ELF-1 (cell line): Measurements from ENCODE around the gene CDH23.

Experiments
- DNase-seq: peaks from one replicate; pipeline ENCODE4 v3.0.0-alpha.2; 2016; ENCODE audit warnings: low read depth, low spot score

Gene CDH23

GRCh38 chr10:71369602-71370001, 27.1 kb upstream of the CDH23 start:
- no peak for DNase-seq

GRCh38 chr10:71370031-71370430, 26.7 kb upstream of the CDH23 start:
- no peak for DNase-seq

DNA sequence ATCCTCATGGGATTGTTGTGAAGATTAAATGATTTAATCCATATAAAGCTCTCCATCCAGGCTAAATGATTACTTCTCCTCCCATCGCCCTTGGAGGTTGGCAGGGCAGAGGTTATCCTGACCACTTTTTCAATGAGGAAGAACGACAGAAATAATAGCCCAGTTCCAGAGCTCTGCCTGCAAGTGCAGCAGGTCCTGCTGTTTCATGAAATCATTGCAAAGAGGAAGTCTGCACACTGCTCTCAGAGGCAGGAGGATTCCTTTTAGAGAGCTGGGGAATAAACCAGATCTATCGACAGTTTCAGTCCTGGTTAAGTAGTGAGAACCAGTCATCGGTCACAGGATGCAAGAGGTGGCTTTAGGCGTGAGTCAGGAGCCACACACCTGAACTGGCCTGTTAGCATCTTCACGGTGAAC, 25.0 kb upstream of the CDH23 start:
- no peak for DNase-seq

DNA sequence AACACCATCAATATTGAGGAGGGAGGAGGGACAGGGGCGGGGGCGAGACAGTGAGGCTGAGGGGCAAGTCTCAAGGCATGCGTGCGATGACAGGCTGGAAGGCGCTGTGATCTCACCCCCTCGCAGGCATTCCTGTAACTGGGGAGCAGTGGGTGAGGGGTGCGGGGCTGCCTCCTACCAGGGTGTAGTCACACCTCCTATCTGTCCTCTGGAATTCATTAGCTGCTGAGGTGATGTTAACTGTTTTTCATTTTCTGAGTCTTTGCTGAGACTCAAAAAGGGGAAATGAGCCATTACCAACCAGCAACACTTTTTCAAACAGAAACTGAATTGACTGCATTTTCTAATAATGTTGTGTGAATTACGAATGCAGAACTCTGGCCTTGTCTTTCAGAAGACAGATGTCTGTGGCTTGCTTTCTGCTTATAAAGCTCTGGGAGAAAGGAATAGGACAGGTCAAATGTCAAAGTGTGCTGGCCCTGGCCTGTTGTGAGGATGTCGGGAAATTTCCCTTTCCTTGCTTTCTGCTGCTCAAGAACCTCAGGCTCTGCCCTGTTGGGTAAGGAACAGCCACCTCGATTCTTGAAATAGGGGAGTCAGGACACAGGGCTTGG, 23.7 kb upstream of the CDH23 start:
- DNase-seq: no peak

DNA sequence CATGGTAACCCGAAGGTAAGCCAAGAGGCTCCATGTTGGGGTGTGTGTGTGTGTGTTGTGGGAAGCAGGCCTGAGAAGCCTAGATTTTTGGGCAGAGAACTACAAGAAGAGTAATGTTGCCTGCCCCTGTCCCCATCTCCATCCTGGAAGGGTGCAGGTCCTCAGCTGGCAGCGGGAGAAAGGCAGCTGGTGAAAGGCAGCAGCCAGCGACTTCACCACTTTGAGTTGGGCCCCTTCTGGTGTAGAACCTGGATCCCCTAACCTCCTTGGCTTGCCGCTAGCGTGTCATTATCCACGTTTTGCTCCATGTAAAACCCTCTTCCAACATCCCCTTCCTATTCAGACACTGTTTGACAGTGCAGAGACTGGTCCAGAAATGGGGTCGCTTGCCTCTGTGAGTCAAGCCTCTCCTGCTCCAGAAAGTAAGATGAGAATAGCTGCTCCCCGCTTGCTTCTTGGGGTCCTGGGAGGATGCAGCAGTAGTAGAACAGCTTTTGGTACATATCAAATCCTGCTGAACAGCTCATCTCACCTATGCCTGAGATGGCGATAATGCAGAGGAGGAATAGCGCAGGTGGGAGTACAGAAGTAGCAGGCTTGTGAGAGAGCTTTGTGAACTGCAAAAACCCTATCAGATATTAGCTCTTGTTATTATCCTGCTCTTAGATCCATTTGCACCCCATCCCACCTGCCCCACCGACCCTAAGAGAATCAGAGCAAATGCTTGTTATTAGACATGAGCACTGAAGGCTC, 22.1 kb upstream of the CDH23 start:
- DNase-seq: no peak

DNA sequence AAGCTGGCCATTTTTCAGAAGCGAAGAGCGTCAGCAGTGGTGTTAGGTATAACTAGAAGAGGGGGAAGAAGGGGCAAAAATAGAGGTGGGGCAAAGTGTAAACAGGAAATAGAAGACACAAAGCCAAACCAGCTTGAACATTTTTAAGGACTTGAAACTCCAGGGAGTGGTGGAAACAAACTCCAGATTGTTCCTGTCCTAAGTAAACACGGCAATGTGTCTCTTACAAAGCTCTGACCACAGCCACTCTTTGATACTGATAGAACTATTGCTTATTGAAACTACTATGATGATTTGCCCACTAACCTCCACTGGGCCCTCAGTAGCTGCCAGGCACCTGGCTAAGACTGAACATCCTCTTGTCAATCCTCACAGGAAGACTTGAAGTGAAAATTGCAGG, 20.8 kb upstream of the CDH23 start:
- DNase-seq: no peak

DNA sequence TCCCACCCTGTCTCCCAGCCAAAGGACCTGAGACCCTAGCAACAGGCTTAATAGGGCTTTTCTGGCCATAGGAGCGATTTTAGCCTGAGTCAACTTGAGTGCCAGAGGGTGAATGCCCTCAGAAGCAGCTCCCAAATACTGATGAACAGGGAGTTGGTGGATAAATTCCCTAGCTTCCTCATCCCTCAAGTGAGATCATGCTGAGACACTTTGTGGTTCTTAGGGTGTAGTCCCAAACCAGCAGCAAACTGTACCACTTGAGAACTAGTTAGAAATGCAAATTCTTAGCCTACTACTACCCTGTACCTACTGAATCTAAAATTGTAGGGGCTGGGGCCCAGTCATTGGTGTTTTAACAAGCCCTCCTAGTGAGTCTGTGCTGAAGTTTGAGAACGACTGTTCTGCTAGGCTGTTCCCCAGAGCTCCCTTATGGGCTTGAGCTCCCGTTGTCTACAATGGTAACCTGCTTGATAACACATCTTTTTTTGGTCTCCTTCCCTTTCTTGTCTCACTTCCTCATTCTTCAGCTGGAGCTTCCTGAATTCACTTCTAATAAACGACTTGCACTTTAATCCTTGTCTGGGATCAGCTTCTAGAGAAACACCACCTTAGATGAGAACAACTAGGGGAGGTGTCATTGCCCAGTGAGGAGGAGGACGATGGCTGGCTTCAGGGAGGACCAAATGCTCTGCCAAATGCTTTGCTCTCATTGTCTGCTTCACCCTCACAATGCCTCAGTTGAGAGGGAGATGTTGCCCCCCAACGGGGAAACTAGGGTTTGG, 18.2 kb upstream of the CDH23 start:
- no peak for DNase-seq

- no peak for DNase-seq
These were observed 17.5 kb upstream of the CDH23 start for GRCh38 chr10:71379118-71379766.

GRCh38 chr10:71380841-71381240, 15.9 kb upstream of the CDH23 start:
- no peak for DNase-seq

DNA sequence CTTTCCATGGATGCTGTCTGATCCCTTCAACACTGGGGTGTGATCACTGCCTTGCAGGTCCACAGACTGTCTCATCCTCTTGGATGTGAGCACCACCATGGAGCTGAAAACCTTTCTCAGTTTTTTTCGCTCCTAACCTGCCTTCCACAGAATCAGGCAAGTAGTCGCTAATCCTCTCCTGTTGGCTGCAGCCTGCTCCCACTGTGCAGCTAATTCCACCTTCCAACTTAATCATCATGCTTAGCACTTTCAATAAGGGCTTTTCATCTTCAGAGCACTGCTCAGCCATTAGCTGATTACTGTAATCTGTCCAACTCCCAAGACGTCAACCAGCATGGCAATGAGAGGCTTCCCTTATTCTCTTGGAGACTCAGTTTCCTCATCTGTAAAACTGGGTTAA, 15.1 kb upstream of the CDH23 start:
- DNase-seq: no peak

DNA sequence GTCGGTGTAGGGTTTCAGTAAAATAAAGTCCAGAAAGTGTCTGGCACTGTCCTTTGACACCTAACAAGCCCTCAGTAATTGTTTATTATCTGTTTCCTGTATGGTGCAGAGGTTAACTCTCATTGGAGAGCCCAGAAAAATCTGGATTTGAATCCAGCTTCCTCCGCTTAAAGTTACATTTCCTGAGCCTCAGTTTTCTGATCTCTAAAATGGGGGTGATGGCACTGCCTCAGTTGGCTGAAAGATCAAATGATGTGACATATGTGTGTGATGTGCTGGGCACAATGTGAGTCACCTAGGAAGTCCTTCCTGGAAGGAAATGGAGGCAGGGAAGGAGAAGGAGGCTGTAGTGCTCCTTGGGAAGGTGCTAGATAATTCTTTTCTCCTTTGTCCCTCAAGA, 14.7 kb upstream of the CDH23 start:
- no peak for DNase-seq

DNA sequence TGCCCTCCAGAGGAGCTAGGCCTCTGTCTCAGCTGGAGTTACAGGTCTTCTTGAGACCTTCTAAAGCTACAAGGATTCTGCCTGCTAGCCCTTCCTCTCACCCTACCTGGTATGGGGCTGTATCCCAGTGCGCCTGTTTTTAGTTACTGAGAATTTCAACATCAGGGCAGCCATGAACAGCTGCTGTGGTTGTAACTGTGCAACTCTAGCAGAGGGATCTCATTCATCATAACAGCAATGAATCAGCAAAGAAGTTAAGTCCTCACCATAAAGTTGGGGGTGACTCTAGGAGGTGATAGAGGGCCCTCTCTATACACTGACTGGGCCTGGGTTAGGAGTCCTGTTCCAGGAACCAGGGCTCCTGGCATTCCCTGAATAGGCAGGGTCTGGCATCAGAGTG, 14.0 kb upstream of the CDH23 start:
- DNase-seq: no peak

- DNase-seq: peak; percentile 90
These were observed 12.6 kb upstream of the CDH23 start for GRCh38 chr10:71383972-71384687.

GRCh38 chr10:71388171-71388570, 8.5 kb upstream of the CDH23 start:
- no peak for DNase-seq

DNA sequence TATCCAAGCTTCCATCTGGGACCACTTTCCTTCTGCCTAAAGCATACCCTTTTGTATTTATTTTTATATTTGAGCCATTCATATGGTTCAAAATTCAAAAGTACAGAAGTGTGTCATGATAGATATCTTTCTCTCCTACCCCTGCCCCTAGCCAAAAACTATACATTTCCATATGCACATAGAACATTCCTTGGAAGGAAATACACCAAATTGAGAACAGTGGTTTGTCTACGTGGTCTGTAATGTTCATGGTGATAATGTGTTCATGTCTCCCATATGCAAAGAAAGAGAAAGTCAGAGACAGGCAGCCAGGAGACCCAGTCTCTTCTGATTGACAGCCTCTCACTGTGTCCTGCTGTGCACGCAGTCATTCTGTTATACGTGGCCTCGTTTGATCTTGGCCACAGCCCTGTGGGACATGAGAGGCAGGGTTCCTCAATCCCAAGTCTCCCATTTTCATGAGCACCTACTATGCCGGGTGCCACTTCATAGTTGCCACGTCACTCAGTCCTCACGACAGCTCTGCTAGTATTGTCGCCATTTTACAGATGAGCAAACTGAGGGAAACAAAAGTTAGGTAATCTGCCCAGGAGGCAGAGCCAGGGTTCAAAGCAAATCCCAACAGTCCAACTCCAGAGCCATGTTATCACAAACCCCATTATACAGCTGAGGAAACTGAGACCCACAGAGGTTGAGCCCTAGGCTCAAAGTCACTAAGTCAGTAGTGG, 8.0 kb upstream of the CDH23 start:
- DNase-seq: no peak

GRCh38 chr10:71389768-71390460, 6.8 kb upstream of the CDH23 start:
- no peak for DNase-seq

DNA sequence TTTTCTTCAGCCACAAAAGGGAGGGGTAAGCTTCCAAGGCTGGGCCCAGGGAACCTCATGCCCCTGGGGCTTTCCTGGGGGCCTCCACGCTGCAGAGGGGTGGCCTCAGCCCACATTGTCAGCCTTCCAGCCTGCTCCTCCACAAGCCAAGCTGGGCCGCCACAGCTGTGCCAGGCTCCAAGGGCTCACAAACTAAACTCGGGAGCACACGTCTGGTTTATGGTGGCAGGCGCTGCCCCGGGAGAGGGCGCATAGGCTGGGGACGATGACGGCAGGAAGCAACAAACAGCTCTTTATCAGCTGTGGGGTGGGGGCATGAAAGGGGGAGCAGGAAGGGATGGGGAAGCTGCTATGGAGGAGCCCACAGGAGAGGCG, 6.3 kb upstream of the CDH23 start:
- no peak for DNase-seq

DNA sequence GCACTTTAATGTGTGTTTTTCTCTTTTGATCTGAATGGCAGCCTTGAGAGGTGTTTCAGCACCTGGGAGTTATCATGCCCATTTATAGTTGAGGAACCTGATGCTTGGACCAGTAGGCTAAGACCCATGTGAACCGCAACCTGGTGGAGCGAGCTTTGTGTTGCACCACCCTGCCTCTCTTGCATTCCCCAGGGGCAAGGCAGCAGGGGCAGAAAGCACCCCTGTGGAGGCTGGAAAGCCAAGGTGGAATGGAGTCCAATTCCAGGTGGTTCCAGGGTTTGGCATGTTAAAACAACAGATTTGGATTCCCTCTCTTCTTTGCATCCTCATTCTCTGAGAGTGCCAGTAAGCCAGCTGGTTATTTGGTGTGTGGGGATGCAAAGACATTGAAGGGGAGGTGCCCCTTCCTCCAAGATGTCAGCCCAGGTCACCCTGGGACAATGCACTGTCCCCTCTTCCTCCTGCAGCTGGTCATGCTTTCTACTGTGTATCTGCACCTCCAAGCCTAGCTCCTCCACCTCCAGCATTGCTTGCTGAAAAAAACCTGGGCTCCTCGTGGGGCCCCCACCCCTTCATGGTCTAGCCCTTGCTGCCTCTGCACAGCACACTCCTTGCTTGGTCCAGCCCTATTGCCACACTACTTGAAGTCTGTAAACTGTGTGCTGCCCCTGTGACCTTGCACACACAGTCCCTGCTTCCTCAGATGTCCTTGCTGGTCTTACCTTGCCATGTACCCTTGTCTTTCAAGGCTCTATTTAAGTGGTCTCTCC, 5.6 kb upstream of the CDH23 start:
- DNase-seq: no peak

GRCh38 chr10:71391701-71392100, 5.0 kb upstream of the CDH23 start:
- DNase-seq: no peak

DNA sequence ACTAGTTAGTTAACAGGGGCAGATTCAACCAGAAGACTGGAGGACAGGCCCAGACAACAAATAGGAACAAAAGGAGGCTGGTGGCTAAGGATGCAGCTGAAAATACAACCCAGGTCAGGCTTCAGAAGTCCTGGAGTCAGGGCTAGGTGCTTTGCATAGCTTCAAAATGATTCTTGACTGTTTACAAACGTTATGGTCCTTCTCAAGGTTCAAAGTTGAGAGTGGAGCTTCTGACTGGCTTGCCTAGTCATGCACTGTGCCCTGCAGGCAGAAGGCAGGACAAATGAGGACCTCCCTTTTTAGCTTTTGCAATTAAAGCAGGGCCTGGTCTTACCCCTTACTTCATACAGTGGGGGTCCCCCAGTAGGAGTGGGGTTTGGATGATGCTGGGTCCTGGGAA, 4.4 kb upstream of the CDH23 start:
- no peak for DNase-seq
